ENCODE data around the gene GRAMD4. TPM values are rescaled to one million over a fixed set of nuclear protein-coding genes. Genes with fewer than 3 reads are reported as not detected.

The GRAMD4 gene
- polyA plus RNA-seq, 1 of the 3 experiments (the other 2 are of a cell fraction): 15.5 TPM

- no peak overlapping the region for H3K27ac ChIP-seq (ENCODE audit: low read depth in 2 of 2, low read length in 1 of 2)
- CTCF ChIA-PET: no interaction called here
These were observed 92.1 kb downstream of the GRAMD4 start for GRCh38 chr22:46712288-46712687.

GRCh38 chr22:46714550-46714949 lies 94.4 kb downstream of the GRAMD4 start:
- no peaks in the 10 kb centered on the region for H4K20me1 ChIP-seq (ENCODE audit: insufficient read depth)
- H3K4me3 ChIP-seq (ENCODE audit: low read depth in 2 of 2, low read length in 1 of 2): no peak overlapping the region
- H3K4me2 ChIP-seq: no peak overlapping the region
- ChIA-PET CTCF (interaction anchor here (1.0 kb wide), 1 partner anchor 151 kb away, joined by 3 read pairs; no protein-coding TSS in a partner anchor), POLR2A (no interaction called here)
- no peak overlapping the region for H3K9ac ChIP-seq
- no peaks in the 10 kb centered on the region for H3K9me3 ChIP-seq
- 65% methylated on average over 4 of the region's 4 CpGs for WGBS (ENCODE audit: low lambda C conversion rate)
- no peaks in the 10 kb centered on the region for H3K27me3 ChIP-seq (ENCODE audit: insufficient read depth)
- peaks cover 0 to 2% of the 10 kb centered on the region in 2 experiments; a peak in 1 of 4 replicates for H3K4me1 ChIP-seq (ENCODE audit: control insufficient read depth in 1 of 2, insufficient read depth in 2 of 2, low read depth in 1 of 2, low read length in 1 of 2)
- peak; percentile 67 for DNase-seq
- peaks cover 38% of the 10 kb centered on the region for H3K79me2 ChIP-seq (ENCODE audit: insufficient read depth)
- H3F3A ChIP-seq (replicated peaks; ENCODE audit: insufficient read depth): peaks cover 3% of the 10 kb centered on the region
- H2AFZ ChIP-seq (ENCODE audit: low read depth): no peak overlapping the region
- peaks cover 48 to 62% of the 10 kb centered on the region in 2 experiments for H3K36me3 ChIP-seq (replicated peaks in 1 of 2; ENCODE audit: control insufficient read depth in 1 of 2, insufficient read depth in 2 of 2, low read length in 1 of 2)
- H3K27ac ChIP-seq (ENCODE audit: low read depth in 2 of 2, low read length in 1 of 2): peak overlapping the region; percentile 7 to 41; a peak in 3 of 4 replicates
- H3K9me2 ChIP-seq: no peaks in the 10 kb centered on the region
- TF ChIP-seq, protein P1, sequence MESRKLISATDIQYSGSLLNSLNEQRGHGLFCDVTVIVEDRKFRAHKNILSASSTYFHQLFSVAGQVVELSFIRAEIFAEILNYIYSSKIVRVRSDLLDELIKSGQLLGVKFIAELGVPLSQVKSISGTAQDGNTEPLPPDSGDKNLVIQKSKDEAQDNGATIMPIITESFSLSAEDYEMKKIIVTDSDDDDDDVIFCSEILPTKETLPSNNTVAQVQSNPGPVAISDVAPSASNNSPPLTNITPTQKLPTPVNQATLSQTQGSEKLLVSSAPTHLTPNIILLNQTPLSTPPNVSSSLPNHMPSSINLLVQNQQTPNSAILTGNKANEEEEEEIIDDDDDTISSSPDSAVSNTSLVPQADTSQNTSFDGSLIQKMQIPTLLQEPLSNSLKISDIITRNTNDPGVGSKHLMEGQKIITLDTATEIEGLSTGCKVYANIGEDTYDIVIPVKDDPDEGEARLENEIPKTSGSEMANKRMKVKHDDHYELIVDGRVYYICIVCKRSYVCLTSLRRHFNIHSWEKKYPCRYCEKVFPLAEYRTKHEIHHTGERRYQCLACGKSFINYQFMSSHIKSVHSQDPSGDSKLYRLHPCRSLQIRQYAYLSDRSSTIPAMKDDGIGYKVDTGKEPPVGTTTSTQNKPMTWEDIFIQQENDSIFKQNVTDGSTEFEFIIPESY (IDR thresholded peaks at IDR 0.05; ENCODE audit: borderline replicate concordance, low read depth): no peak
- TF ChIP-seq CTCF (IDR thresholded peaks at IDR 0.05) (no peak), MXI1 (IDR thresholded peaks at IDR 0.05; ENCODE audit: low read depth, low read length) (no peak), TCF12 (IDR thresholded peaks at IDR 0.05) (no peak), RAD21 (IDR thresholded peaks at IDR 0.05; ENCODE audit: low read length) (no peak), YY1 (IDR thresholded peaks at IDR 0.05; ENCODE audit: low read depth) (no peak), EP300 (IDR thresholded peaks at IDR 0.05; ENCODE audit: borderline replicate concordance in 1 of 2, low read depth in 1 of 2, low read length in 1 of 2) (no peak), JUND (IDR thresholded peaks at IDR 0.05) (no peak), EZH2phosphoT487 (IDR thresholded peaks at IDR 0.05; ENCODE audit: borderline replicate concordance, low read depth) (no peak), FOXM1 (IDR thresholded peaks at IDR 0.05; ENCODE audit: low read depth) (no peak), RFX5 (IDR thresholded peaks at IDR 0.05; ENCODE audit: low read length) (no peak)
- TF ChIP-seq, protein P2, sequence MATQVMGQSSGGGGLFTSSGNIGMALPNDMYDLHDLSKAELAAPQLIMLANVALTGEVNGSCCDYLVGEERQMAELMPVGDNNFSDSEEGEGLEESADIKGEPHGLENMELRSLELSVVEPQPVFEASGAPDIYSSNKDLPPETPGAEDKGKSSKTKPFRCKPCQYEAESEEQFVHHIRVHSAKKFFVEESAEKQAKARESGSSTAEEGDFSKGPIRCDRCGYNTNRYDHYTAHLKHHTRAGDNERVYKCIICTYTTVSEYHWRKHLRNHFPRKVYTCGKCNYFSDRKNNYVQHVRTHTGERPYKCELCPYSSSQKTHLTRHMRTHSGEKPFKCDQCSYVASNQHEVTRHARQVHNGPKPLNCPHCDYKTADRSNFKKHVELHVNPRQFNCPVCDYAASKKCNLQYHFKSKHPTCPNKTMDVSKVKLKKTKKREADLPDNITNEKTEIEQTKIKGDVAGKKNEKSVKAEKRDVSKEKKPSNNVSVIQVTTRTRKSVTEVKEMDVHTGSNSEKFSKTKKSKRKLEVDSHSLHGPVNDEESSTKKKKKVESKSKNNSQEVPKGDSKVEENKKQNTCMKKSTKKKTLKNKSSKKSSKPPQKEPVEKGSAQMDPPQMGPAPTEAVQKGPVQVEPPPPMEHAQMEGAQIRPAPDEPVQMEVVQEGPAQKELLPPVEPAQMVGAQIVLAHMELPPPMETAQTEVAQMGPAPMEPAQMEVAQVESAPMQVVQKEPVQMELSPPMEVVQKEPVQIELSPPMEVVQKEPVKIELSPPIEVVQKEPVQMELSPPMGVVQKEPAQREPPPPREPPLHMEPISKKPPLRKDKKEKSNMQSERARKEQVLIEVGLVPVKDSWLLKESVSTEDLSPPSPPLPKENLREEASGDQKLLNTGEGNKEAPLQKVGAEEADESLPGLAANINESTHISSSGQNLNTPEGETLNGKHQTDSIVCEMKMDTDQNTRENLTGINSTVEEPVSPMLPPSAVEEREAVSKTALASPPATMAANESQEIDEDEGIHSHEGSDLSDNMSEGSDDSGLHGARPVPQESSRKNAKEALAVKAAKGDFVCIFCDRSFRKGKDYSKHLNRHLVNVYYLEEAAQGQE (IDR thresholded peaks at IDR 0.05; ENCODE audit: low read depth, low read length): no peak

More at GRCh38 chr22:46712288-46712687, 92.1 kb downstream of the GRAMD4 start:
- TF ChIP-seq FOSL2 (IDR thresholded peaks at IDR 0.05; ENCODE audit: borderline replicate concordance, low read depth) (no peak), GATA2 (CRISPR knock-in tag; IDR thresholded peaks at IDR 0.05) (no peak), NFIC (IDR thresholded peaks at IDR 0.05; ENCODE audit: borderline replicate concordance) (no peak), ELF1 (IDR thresholded peaks at IDR 0.05) (no peak), FOXM1 (IDR thresholded peaks at IDR 0.05; ENCODE audit: low read depth) (no peak), RXRA (IDR thresholded peaks at IDR 0.05; ENCODE audit: borderline replicate concordance, low read depth) (no peak), TAF1 (IDR thresholded peaks at IDR 0.05; ENCODE audit: borderline replicate concordance, low read depth, low read length) (no peak), RFX5 (IDR thresholded peaks at IDR 0.05; ENCODE audit: low read length) (no peak), CHD2 (IDR thresholded peaks at IDR 0.05; ENCODE audit: low read length, partially characterized antibody) (no peak), RCOR1 (IDR thresholded peaks at IDR 0.05; ENCODE audit: low read length) (no peak), YY1 (IDR thresholded peaks at IDR 0.05; ENCODE audit: low read depth) (no peak)
- TF ChIP-seq, protein P1 (IDR thresholded peaks at IDR 0.05; ENCODE audit: borderline replicate concordance, low read depth): no peak
- WGBS (ENCODE audit: low lambda C conversion rate): 81% methylated on average over 8 of the region's 8 CpGs
- no peak overlapping the region for H2AFZ ChIP-seq (ENCODE audit: low read depth)
- H3K4me2 ChIP-seq: no peak overlapping the region
- H4K20me1 ChIP-seq (ENCODE audit: insufficient read depth): no peaks in the 10 kb centered on the region
- no peak overlapping the region for H3K9ac ChIP-seq
- no peak for DNase-seq
- H3K4me1 ChIP-seq (ENCODE audit: control insufficient read depth in 1 of 2, insufficient read depth in 2 of 2, low read depth in 1 of 2, low read length in 1 of 2): peaks cover 0 to 2% of the 10 kb centered on the region in 2 experiments; a peak in 1 of 4 replicates
- no peaks in the 10 kb centered on the region for H3K27me3 ChIP-seq (ENCODE audit: insufficient read depth)
- H3K9me3 ChIP-seq: no peaks in the 10 kb centered on the region
- peaks cover 58 to 60% of the 10 kb centered on the region in 2 experiments for H3K36me3 ChIP-seq (replicated peaks in 1 of 2; ENCODE audit: control insufficient read depth in 1 of 2, insufficient read depth in 2 of 2, low read length in 1 of 2)
- H3K9me2 ChIP-seq: no peaks in the 10 kb centered on the region
- no peak overlapping the region for H3K4me3 ChIP-seq (ENCODE audit: low read depth in 2 of 2, low read length in 1 of 2)
- H3F3A ChIP-seq (replicated peaks; ENCODE audit: insufficient read depth): peaks cover 3% of the 10 kb centered on the region
- POLR2A ChIA-PET: no interaction called here
- H3K79me2 ChIP-seq (ENCODE audit: insufficient read depth): peaks cover 29% of the 10 kb centered on the region

Data from SK-N-SH (cell line).